ENCODE data around the gene REXO5.
"Not testable (repeated sequence)": the region's sequence is repeated elsewhere in the genome, so short reads cannot be mapped to it uniquely, and the experiment has no call there.

REXO5 gene

GRCh38 chr16:20849589-20850390, 43.5 kb downstream of the REXO5 start:
- peak; percentile 65 for DNase-seq (ENCODE audit: low read depth)

- DNase-seq (ENCODE audit: low read depth): peak; percentile 62
Measured at GRCh38 chr16:20850981-20851380, 44.7 kb downstream of the REXO5 start.

GRCh38 chr16:20851601-20852000, 45.3 kb downstream of the REXO5 start:
- DNase-seq (ENCODE audit: low read depth): peak; percentile 98

- DNase-seq (ENCODE audit: low read depth): peak; percentile 88
Measured at GRCh38 chr16:20853143-20853542, 46.8 kb downstream of the REXO5 start.

DNA sequence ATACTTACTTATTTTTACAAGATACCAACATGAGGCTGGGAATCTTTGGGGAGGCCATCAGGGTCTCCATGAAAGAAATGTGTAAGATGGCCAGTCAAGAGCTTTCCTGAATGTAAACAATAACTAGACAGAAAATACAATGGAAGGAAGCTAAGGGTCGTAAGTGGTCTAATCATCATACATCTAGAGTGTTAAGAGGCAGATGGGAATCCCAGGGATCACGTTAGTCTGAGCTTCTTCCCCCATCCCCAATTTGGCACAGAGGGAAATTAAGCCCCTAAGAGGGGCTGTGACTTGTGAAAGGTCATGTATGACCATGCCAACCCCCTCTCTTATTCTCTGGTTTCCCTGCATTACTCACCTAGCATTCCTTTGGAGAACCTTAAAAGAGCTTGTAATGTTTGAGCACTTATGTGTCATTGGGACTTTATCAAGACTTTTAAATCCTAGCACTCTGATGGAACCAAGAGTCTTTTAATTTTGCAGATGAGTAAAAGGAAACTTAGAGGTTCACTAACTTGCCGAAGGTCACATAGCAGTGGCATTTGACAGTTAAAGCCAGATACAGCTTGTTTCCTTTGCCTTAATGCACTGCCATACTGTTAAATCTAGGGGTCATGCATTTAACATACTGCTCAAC, 47.8 kb downstream of the REXO5 start:
- DNase-seq (ENCODE audit: low read depth): no peak

GRCh38 chr16:20854963-20855362, 48.6 kb downstream of the REXO5 start:
- no peak for DNase-seq (ENCODE audit: low read depth)

DNA sequence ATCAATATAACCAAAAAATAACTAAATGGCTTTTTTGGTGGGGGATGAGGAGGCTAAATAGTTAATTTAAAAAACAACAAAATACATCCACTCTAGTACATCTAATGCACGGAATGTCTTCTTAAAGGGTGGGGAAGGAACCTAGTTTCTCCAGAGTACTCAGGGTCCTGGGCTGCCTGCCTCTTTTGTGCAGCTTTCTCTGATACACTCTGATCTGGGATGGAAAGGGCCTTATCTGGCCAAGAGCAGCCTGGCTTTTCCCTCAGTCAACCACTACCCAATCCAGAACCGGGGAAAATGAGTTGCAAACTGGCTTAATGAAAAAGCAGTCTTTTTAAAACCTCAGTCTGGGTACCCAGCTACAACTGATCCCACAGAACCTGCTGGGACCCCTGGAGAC, 51.0 kb downstream of the REXO5 start:
- DNase-seq (ENCODE audit: low read depth): no peak

GRCh38 chr16:20859229-20859628, 52.9 kb downstream of the REXO5 start:
- DNase-seq (ENCODE audit: low read depth): no peak

- no peak for DNase-seq (ENCODE audit: low read depth)
Measured at GRCh38 chr16:20859699-20860098, 53.4 kb downstream of the REXO5 start.

DNA sequence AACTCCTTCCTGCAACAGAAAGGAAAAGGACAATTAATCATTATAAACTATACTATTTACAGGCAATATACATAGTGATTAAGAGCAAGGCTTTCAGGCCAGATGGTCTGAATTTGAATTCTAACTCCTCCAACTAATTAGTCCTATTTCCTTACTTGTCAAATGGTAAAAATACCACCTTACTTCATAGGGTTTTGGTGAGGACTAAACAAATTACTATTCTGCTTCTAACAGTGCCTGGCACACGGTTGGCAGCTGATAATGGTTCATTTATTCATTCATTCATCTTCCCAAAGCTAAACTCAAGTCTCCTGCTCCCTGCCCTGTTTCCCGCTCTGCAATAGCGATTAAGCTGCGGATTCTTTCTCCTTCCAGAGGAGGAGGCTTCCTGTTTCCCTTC, 54.0 kb downstream of the REXO5 start:
- no peak for DNase-seq (ENCODE audit: low read depth)

DNA sequence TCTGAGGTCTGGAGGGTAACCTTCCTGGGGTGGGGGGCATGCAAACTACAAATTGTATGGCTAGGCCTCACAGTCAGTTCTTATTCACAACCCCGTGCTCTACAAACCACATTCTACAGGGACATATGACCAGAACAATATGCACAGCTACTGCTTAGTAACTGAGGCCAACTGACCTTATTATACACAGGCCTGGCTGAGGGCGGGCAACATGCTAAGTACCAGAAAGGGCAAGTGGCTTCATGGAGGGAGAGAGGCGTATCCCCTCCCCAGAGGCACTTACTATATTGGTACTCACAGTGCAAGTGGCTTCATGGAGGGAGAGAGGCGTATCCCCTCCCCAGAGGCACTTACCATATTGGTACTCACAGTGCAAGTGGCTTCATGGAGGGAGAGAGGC, 54.7 kb downstream of the REXO5 start:
- DNase-seq (ENCODE audit: low read depth): not testable (repeated sequence)

- DNase-seq (ENCODE audit: low read depth): no peak
Measured at GRCh38 chr16:20862162-20862960, 56.0 kb downstream of the REXO5 start.

- DNase-seq (ENCODE audit: low read depth): not testable (repeated sequence)
Measured at GRCh38 chr16:20864376-20864775, 58.0 kb downstream of the REXO5 start.

- no peak for DNase-seq (ENCODE audit: low read depth)
Measured at GRCh38 chr16:20865420-20866131, 59.2 kb downstream of the REXO5 start.

DNA sequence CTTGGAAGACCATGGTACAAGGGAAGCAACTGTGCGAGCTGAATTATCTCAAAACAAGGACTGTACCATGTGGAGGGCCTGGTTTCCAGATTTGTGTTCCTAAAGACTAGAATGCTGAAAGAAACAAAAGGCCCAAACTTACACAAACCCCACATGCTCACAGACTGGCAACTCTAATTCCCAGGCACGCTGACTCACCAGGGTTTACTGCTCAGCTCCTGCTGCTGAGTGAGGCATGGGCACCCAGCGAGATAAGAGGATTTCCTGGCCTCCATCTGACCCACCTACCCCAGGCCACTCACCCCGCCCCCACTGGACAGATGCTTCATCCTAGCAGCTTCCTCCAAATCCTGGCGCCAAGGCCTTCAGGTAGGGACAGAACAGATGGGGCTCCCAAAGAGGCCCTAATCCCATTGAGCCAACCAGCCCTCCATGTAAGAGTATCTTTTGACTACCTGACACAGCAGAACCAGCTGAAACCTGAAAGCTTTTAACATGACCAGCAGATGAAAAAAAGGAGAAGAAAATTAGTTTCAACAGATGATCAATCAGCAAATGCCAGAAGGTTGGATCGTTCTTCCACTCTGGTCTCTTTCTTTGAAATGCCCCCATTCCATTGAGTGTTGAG, 59.9 kb downstream of the REXO5 start:
- peak; percentile 96 for DNase-seq (ENCODE audit: low read depth)

- no peak for DNase-seq (ENCODE audit: low read depth)
Measured at GRCh38 chr16:20866801-20867200, 60.5 kb downstream of the REXO5 start.

DNA sequence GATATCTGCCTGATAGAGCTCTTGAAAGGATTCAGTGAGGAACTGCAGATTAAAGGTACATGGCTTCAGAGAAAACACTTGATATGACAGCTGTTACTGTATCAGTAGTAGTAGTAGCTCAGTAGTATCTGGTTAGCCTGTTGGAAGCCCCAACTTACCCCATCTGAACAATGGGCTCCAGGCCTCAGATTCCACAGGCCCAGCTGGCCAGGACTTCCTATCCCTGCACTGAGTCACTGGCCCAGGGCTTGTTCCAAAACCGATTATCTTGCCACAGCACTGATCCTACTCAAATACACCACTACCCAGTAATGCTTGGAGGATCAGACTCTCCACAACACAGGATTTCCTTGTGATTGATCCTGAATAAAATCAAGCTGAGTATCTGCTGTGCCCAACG, 61.3 kb downstream of the REXO5 start:
- DNase-seq (ENCODE audit: low read depth): peak; percentile 48

DNA sequence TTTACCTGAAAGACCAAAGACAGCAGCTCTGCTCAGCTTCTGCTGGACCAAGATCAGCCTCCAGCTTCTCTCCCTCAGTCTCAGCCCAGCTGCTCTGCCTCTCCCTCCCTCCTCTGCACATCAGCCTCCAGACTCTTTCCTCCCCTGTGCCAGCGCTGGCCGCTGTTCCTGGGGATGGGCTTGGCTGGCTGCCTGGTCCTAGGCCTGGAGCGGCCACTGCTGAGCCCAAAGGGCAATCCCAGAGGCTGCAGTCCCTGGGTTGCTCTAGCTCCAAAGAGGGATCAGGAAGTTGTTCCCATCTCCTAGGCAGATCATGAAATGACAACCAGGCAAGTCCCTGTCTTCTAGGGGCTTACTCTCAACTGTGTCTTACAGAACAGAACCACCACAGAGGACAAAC, 62.6 kb downstream of the REXO5 start:
- DNase-seq (ENCODE audit: low read depth): peak; percentile 53

DNA sequence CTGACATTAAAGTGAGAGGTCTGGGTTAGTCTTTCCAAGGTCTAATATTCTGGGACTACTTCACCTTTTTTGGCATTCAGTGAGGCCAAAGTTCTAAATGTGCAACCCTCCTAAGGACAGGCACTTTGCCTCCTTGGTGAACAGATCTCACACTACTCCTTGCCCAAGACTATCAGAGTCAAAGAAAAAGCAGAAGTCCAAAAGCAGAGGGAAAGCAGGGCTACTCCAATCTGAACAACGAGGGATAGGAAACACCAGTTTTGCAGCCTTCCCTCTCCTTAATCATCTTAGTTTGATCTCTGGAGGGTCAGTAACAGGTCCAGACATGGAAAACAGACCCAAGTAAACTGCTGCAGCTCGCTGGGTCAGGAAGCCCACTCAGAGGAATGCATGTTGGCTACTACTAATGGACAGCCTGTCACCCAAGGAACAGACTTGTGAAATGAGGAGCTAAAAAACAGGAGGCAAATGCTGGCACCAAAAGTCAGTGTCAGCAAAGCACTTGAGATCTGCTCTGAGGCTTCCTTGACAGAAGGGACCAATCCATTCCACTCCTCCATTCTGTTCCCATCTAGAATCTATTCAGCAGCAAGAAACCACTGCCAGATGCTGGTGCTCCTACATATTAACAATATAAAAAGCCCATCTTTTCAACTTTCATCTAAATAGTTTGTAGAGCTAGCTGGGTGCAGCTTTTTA, 63.9 kb downstream of the REXO5 start:
- no peak for DNase-seq (ENCODE audit: low read depth)

- DNase-seq (ENCODE audit: low read depth): no peak
Measured at GRCh38 chr16:20871258-20871657, 64.9 kb downstream of the REXO5 start.

Measured in amniotic epithelial cell (primary cell).